ENCODE measurements around the gene MBD3.
A peak's percentile ranks its signal among the peaks of the same experiment; 100 is the strongest.

MBD3 gene

DNA sequence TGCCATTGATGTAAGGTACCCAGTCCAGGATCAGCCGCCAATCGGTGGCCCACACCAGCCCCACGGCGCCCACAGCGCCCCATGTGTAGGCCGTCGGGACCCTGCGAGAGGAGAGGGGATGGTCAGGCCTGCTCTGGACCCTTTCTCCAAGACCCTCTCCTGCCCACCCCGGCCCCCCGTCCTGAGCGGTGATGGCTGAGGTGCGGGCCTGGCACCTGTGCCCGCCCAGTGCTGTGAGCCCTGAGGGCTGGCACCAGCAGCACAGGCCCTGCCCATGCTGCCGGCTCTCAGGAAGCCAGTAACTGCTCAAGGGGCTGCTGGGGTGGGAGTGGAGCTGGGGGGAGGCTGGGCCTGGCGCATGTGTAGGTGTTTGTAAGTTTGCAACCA is 6.8 kb upstream of the MBD3 start:
- no peak for DNase-seq (ENCODE audit: low read depth)
- no peak overlapping the region for H3K4me3 ChIP-seq (ENCODE audit: low read depth, low read length)
- TF ChIP-seq, protein P1, sequence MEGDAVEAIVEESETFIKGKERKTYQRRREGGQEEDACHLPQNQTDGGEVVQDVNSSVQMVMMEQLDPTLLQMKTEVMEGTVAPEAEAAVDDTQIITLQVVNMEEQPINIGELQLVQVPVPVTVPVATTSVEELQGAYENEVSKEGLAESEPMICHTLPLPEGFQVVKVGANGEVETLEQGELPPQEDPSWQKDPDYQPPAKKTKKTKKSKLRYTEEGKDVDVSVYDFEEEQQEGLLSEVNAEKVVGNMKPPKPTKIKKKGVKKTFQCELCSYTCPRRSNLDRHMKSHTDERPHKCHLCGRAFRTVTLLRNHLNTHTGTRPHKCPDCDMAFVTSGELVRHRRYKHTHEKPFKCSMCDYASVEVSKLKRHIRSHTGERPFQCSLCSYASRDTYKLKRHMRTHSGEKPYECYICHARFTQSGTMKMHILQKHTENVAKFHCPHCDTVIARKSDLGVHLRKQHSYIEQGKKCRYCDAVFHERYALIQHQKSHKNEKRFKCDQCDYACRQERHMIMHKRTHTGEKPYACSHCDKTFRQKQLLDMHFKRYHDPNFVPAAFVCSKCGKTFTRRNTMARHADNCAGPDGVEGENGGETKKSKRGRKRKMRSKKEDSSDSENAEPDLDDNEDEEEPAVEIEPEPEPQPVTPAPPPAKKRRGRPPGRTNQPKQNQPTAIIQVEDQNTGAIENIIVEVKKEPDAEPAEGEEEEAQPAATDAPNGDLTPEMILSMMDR (IDR thresholded peaks at IDR 0.05; ENCODE audit: control insufficient read depth, extremely low read depth, insufficient read depth): no peak

DNA sequence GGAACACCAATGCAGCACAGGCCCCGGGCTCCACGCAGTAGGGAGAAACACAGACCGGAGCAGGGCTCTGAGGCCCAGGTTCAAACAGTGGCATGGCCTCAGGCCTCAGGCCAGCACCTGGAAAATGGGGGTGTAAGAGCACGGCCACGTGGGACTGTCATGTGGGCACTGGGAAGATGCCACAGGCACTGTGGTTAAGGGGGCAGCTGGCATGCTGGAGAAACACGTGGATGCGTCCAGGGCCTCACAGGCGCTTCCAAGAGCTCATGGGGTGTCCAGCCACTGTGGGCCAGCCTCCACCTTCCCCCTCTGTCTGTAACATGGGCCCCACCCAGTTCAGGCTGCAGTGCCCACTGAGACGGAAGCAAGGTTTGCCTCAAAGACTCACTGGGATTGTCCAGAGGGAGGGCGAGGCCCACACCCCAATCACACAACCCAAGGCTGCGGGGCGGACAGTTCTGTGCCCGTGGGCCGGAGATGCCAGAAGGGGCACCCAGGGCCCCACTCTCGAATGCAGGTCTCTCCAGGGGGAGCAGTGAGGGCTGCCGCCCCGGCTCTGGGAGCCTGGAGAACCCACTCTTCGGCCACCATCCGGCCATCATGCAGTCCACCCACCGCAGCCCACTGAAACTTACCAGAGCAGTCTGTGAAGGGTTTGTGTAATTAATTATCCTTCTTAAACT is 6.3 kb upstream of the MBD3 start:
- DNase-seq (ENCODE audit: low read depth): no peak
- TF ChIP-seq, protein P1 (IDR thresholded peaks at IDR 0.05; ENCODE audit: control insufficient read depth, extremely low read depth, insufficient read depth): no peak
- H3K4me3 ChIP-seq (ENCODE audit: low read depth, low read length): no peak overlapping the region

DNA sequence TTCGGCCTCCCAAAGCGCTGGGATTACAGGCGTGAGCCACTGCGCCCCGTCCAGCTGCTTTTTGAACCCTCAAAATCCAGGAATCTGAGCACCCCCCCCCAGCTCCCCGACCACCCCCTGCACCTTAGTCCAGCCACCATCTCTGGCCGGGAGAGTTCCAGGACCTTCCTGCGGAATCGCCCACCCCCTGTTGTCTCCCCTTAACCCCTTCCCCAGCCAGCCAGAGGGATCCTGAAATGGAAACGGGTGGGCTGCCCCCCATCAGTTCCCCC is 772 bp upstream of the MBD3 start:
- no peak for DNase-seq (ENCODE audit: low read depth)
- H3K4me3 ChIP-seq (ENCODE audit: low read depth, low read length): peak overlapping the region; percentile 75
- TF ChIP-seq, protein P1 (IDR thresholded peaks at IDR 0.05; ENCODE audit: control insufficient read depth, extremely low read depth, insufficient read depth): no peak

GRCh38 chr19:1592024-1592754 is 476 bp downstream of the MBD3 start:
- DNase-seq (ENCODE audit: low read depth): peak; percentile 54
- TF ChIP-seq, protein P1 (IDR thresholded peaks at IDR 0.05; ENCODE audit: control insufficient read depth, extremely low read depth, insufficient read depth): no peak
- H3K4me3 ChIP-seq (ENCODE audit: low read depth, low read length): peak overlapping the region; percentile 95

DNA sequence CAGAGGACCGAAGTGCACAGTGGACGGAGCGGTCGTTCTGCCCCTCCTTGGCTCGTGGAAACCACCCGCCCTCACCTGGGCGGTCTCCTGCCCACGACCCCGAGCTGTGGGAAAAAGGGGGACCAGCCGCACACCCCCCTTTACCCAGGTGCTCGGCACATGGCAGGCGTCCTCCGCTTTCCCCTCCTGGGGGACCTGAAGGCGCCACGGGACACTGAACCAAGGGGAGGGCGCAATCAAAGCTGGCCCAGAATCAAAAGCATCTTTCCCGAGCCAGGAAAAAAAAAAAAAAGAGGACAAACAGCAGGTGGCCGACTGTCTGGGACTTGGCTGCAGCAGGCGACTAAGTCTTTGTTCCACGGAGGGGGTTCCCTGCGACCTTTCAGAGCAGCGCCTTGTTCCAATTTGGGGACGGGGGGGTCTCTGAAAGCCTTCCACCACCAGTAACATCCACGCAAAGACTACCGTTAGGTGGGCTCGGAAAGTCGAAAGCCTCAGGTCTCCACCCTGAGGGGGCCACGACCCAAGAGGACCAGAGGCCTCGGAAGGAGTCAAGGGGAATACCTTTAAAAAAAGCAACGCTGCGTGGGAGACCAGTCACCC is 1.1 kb downstream of the MBD3 start:
- peak overlapping the region; percentile 95 for H3K4me3 ChIP-seq (ENCODE audit: low read depth, low read length)
- TF ChIP-seq, protein P1 (IDR thresholded peaks at IDR 0.05; ENCODE audit: control insufficient read depth, extremely low read depth, insufficient read depth): no peak
- DNase-seq (ENCODE audit: low read depth): no peak

DNA sequence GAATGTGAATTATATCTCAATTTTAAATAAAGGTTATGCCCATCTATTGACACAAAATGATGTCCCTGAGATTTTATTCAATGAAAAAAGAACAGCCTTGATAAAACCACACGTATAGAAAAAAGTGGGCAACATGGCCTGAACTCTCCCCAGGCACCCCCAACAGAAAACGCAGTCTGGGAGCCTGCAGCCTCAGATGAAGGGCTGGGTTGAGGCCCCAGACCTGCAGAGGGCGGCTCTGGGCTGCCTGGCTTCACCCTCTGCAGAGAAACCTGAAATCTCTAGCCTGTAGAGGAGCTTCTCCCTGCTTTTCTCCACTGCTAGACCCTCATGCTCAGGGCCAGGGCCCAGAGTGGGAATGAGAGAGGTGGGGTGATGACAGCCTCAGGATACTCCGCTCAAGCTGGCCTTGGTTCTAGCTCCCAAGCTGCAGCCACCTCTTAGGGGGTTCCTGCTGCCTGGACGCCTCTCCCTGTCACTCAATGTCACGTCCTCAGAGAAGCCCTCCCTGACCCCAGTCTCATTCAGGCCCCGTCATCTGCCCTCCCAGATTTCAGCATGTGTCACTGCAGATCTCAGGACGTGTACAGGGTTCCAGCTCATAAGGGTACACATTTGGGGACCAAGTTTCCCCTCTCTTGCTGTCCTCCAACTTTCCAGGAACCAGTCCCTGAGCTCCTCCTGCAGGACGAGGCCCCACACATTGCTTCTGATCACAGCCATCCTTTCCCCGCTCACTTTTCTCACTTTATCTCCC is 1.8 kb downstream of the MBD3 start:
- peak overlapping the region; percentile 95 for H3K4me3 ChIP-seq (ENCODE audit: low read depth, low read length)
- DNase-seq (ENCODE audit: low read depth): no peak
- TF ChIP-seq, protein P1 (IDR thresholded peaks at IDR 0.05; ENCODE audit: control insufficient read depth, extremely low read depth, insufficient read depth): peak; percentile 38
